ENCODE results near the gene ZC3H18.

ZC3H18 gene

DNA sequence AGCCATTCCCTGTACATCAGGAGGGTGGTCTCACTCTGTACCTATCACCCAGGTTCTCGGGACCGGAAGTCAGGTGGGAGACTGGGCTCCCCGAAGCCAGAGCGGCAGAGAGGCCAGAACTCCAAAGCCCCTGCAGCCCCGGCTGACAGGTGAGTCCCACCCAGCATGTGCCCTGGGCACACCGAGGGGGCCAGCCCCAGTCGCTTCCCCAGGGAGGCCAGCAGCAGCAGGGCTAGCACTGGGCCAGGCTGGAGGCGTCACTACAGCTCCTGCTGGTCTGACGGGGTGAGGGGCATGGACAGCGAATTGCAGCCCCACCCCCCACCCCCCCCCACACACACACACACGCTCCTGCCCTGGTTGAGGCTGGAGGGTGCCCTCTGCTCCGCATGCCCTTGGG lies 60.2 kb downstream of the ZC3H18 start:
- Histone ChIP-seq H3K9me3 (no peaks in the 10 kb centered on the region), H3K27me3 (peaks cover 17% of the 10 kb centered on the region), H3K36me3 (peaks cover 66% of the 10 kb centered on the region), H3K4me1 (ENCODE audit: control insufficient read depth in 1 of 2, insufficient read depth in 1 of 2, low read depth in 1 of 2, low read length in 1 of 2) (peaks cover 16 to 19% of the 10 kb centered on the region in 2 experiments), H3K27ac (no peak overlapping the region), H3K4me3 (ENCODE audit: low read depth in 1 of 2, low read length in 1 of 2) (no peak overlapping the region)
- TF ChIP-seq, protein P1, sequence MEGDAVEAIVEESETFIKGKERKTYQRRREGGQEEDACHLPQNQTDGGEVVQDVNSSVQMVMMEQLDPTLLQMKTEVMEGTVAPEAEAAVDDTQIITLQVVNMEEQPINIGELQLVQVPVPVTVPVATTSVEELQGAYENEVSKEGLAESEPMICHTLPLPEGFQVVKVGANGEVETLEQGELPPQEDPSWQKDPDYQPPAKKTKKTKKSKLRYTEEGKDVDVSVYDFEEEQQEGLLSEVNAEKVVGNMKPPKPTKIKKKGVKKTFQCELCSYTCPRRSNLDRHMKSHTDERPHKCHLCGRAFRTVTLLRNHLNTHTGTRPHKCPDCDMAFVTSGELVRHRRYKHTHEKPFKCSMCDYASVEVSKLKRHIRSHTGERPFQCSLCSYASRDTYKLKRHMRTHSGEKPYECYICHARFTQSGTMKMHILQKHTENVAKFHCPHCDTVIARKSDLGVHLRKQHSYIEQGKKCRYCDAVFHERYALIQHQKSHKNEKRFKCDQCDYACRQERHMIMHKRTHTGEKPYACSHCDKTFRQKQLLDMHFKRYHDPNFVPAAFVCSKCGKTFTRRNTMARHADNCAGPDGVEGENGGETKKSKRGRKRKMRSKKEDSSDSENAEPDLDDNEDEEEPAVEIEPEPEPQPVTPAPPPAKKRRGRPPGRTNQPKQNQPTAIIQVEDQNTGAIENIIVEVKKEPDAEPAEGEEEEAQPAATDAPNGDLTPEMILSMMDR (IDR thresholded peaks at IDR 0.05), result no peak

GRCh38 chr16:88630941-88631340 lies 60.7 kb downstream of the ZC3H18 start:
- TF ChIP-seq, protein P1 (IDR thresholded peaks at IDR 0.05), result no peak
- Histone ChIP-seq H3K27ac (no peak overlapping the region), H3K27me3 (peaks cover 22% of the 10 kb centered on the region), H3K4me3 (ENCODE audit: low read depth in 1 of 2, low read length in 1 of 2) (no peak overlapping the region), H3K36me3 (peaks cover 62% of the 10 kb centered on the region), H3K4me1 (ENCODE audit: control insufficient read depth in 1 of 2, insufficient read depth in 1 of 2, low read depth in 1 of 2, low read length in 1 of 2) (peaks cover 18 to 22% of the 10 kb centered on the region in 2 experiments), H3K9me3 (no peaks in the 10 kb centered on the region)

- TF ChIP-seq, protein P1 (IDR thresholded peaks at IDR 0.05), result no peak
- H3K4me3 ChIP-seq (ENCODE audit: low read depth in 1 of 2, low read length in 1 of 2), result no peak overlapping the region
- H3K9me3 ChIP-seq, result no peaks in the 10 kb centered on the region
- H3K36me3 ChIP-seq, result peaks cover 60% of the 10 kb centered on the region
- H3K4me1 ChIP-seq (ENCODE audit: control insufficient read depth in 1 of 2, insufficient read depth in 1 of 2, low read depth in 1 of 2, low read length in 1 of 2), result peaks cover 18 to 22% of the 10 kb centered on the region in 2 experiments
- H3K27me3 ChIP-seq, result peaks cover 27% of the 10 kb centered on the region
- no peak overlapping the region for H3K27ac ChIP-seq
Observed at GRCh38 chr16:88631384-88631783, 61.2 kb downstream of the ZC3H18 start.

DNA sequence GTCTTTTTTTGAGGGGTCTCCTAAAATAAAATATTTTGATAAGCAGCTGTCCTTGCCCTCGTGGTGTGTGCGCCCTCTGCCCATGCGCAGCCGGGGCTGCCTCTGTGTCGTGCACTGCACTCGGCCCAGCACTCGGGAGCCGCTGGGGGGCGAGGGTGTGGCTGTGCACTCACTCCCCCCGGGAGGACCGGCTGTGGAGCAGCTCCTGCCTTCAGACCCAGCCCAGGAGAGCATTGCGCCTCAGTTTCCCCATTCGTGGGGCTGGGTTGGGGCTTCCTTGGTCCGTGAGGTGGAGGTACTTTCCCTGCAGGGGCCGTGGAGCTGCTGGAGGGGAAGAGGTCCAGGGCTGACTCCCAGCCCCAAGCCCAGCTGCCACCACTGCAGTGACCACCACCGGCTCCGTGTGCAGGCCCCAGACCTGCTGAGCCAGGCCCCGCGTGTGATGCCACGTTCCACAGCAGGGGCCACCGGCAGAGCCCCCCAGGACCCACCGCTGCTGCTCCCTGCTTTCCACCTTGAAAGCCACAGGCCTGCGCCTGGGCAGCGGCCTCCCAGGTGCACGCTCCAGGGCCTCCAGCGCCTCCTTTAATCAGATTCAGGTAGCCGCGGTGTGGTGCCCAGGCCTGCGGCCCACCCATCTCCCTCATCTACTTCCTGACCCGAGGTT lies 61.9 kb downstream of the ZC3H18 start:
- Histone ChIP-seq H3K9me3 (no peaks in the 10 kb centered on the region), H3K27me3 (peaks cover 33% of the 10 kb centered on the region), H3K4me3 (ENCODE audit: low read depth in 1 of 2, low read length in 1 of 2) (no peak overlapping the region), H3K27ac (no peak overlapping the region), H3K4me1 (ENCODE audit: control insufficient read depth in 1 of 2, insufficient read depth in 1 of 2, low read depth in 1 of 2, low read length in 1 of 2) (peaks cover 18 to 22% of the 10 kb centered on the region in 2 experiments), H3K36me3 (peaks cover 53% of the 10 kb centered on the region)
- TF ChIP-seq, protein P1 (IDR thresholded peaks at IDR 0.05), result no peak

DNA sequence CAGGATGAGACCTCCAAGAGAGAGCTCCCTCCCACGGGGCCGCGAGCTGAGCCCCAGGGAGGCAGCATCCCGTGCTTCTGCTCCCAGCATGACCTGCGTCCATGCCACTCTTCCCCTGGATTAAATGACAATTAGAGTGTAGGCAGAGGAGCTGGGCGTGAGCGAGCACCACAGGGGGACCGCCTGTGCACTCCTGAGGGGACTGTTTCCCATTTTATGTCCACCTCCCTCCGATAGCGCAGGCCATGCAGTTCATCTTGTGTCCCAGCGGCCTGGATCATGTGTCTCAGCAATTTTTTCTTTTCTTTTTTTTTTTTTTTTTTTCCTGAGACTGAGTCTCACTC lies 62.4 kb downstream of the ZC3H18 start:
- no peaks in the 10 kb centered on the region for H3K9me3 ChIP-seq
- H3K4me3 ChIP-seq (ENCODE audit: low read depth in 1 of 2, low read length in 1 of 2), result no peak overlapping the region
- no peak overlapping the region for H3K27ac ChIP-seq
- peaks cover 38% of the 10 kb centered on the region for H3K27me3 ChIP-seq
- H3K36me3 ChIP-seq, result peaks cover 48% of the 10 kb centered on the region
- H3K4me1 ChIP-seq (ENCODE audit: control insufficient read depth in 1 of 2, insufficient read depth in 1 of 2, low read depth in 1 of 2, low read length in 1 of 2), result peaks cover 18 to 22% of the 10 kb centered on the region in 2 experiments
- TF ChIP-seq, protein P1 (IDR thresholded peaks at IDR 0.05), result no peak
